Articular chondrocyte of knee joint (primary cell): ENCODE data around the gene MCC. TPM values are rescaled to one million over a fixed set of nuclear protein-coding genes. Genes with fewer than 3 reads are reported as not detected.

Source experiments
- small RNA-seq: library from RNA; depleted of rRNA; stranded (forward); fragments of <200 nt; gene quantifications from one replicate; pipeline ENCODE3, GENCODE V24; 2012
- total RNA-seq: library from RNA; depleted of rRNA; stranded (reverse); fragments of >200 nt; gene quantifications from 2 replicates; pipeline ENCODE4 v1.2.3, GENCODE V29; 2012

The MCC gene
- total RNA-seq: 39.5 and 43.6 TPM in 2 replicates

GRCh38 chr5:113487781-113488644 lies at the start of gene MCC:
MCC (minus strand) TSS chr5:113488453.

GRCh38 chr5:113513384-113514288 lies 25.4 kb upstream of the MCC start, which contains the start of gene YTHDC2:
YTHDC2 (plus strand) TSS chr5:113513694; CDS start chr5:113513896, 202 bp downstream.

GRCh38 chr5:113434889-113435288 lies 53.4 kb downstream of the MCC start, which contains the start of gene TSSK1B:
TSSK1B (minus strand) TSS chr5:113434989; CDS start chr5:113434839, 150 bp downstream.

GRCh38 chr5:112976432-112977309 lies 511.6 kb downstream of the MCC start, which contains the start of gene DCP2:
DCP2 (plus strand) TSS chr5:112976798; CDS start chr5:112976934, 136 bp downstream.

Small RNA genes within 50 kb of the gene (small RNA-seq; reads per million reads assigned to genes)
- not detected for gene RNU4ATAC13P

Other genes starting within 250 kb of the MCC start
- 0.43 and 0.52 TPM in 2 replicates for gene TSSK1B, start 53.5 kb downstream of the MCC start, total RNA-seq
- 29.2 and 38.5 TPM in 2 replicates for gene YTHDC2, start 25.2 kb upstream of the MCC start, total RNA-seq